ENCODE results near the gene PRPS1. TPM values are rescaled to one million over a fixed set of nuclear protein-coding genes. Genes with fewer than 3 reads are reported as not detected.

The PRPS1 gene
- total RNA-seq, 6 experiments from 2014 or later, result 23.8 to 38.6 (median 26.0) TPM

- TF ChIP-seq, protein P1, sequence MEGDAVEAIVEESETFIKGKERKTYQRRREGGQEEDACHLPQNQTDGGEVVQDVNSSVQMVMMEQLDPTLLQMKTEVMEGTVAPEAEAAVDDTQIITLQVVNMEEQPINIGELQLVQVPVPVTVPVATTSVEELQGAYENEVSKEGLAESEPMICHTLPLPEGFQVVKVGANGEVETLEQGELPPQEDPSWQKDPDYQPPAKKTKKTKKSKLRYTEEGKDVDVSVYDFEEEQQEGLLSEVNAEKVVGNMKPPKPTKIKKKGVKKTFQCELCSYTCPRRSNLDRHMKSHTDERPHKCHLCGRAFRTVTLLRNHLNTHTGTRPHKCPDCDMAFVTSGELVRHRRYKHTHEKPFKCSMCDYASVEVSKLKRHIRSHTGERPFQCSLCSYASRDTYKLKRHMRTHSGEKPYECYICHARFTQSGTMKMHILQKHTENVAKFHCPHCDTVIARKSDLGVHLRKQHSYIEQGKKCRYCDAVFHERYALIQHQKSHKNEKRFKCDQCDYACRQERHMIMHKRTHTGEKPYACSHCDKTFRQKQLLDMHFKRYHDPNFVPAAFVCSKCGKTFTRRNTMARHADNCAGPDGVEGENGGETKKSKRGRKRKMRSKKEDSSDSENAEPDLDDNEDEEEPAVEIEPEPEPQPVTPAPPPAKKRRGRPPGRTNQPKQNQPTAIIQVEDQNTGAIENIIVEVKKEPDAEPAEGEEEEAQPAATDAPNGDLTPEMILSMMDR (IDR thresholded peaks at IDR 0.05), result no peak
- TF ChIP-seq POLR2A (IDR thresholded peaks at IDR 0.05), result no peak
- 56% methylated on average over 4 of the region's 4 CpGs for WGBS (ENCODE audit: insufficient coverage, low coverage, low lambda C conversion rate, missing lambda C conversion rate)
- no peak overlapping the region for H3K27ac ChIP-seq
- no peak overlapping the region for H3K4me3 ChIP-seq
- H3K36me3 ChIP-seq, result no peaks in the 10 kb centered on the region
- no peaks in the 10 kb centered on the region for H3K9me3 ChIP-seq
- no peaks in the 10 kb centered on the region for H3K4me1 ChIP-seq
- ATAC-seq (no peak), DNase-seq (no peak)
- no peaks in the 10 kb centered on the region for H3K27me3 ChIP-seq
- intact Hi-C loops (cut with DNase I), result no loop called here
Observed at GRCh38 chrX:107596651-107597050, 31.7 kb upstream of the PRPS1 start.

GRCh38 chrX:107597264-107597663 is 31.0 kb upstream of the PRPS1 start:
- no peak overlapping the region for H3K27ac ChIP-seq
- DNase-seq, result no peak
- no peaks in the 10 kb centered on the region for H3K36me3 ChIP-seq
- 100% methylated on average over 1 of the region's 13 CpGs for WGBS (ENCODE audit: insufficient coverage, low coverage, low lambda C conversion rate, missing lambda C conversion rate)
- TF ChIP-seq, protein P1 (IDR thresholded peaks at IDR 0.05), result no peak
- TF ChIP-seq POLR2A (IDR thresholded peaks at IDR 0.05), result no peak
- H3K9me3 ChIP-seq, result no peaks in the 10 kb centered on the region
- ATAC-seq, result no peak
- H3K4me1 ChIP-seq, result no peaks in the 10 kb centered on the region
- no peaks in the 10 kb centered on the region for H3K27me3 ChIP-seq
- no peak overlapping the region for H3K4me3 ChIP-seq
- intact Hi-C loops (cut with DNase I), result no loop called here

GRCh38 chrX:107597791-107598190 is 30.5 kb upstream of the PRPS1 start:
- DNase-seq (no peak), ATAC-seq (no peak)
- Histone ChIP-seq H3K9me3 (no peaks in the 10 kb centered on the region), H3K4me1 (no peaks in the 10 kb centered on the region), H3K36me3 (no peaks in the 10 kb centered on the region), H3K4me3 (no peak overlapping the region), H3K27ac (no peak overlapping the region), H3K27me3 (no peaks in the 10 kb centered on the region)
- TF ChIP-seq POLR2A (IDR thresholded peaks at IDR 0.05), result no peak
- TF ChIP-seq, protein P1 (IDR thresholded peaks at IDR 0.05), result no peak
- WGBS (ENCODE audit: insufficient coverage, low coverage, low lambda C conversion rate, missing lambda C conversion rate), result 80% methylated on average over 1 of the region's 10 CpGs
- intact Hi-C loops (cut with DNase I), result no loop called here

DNA sequence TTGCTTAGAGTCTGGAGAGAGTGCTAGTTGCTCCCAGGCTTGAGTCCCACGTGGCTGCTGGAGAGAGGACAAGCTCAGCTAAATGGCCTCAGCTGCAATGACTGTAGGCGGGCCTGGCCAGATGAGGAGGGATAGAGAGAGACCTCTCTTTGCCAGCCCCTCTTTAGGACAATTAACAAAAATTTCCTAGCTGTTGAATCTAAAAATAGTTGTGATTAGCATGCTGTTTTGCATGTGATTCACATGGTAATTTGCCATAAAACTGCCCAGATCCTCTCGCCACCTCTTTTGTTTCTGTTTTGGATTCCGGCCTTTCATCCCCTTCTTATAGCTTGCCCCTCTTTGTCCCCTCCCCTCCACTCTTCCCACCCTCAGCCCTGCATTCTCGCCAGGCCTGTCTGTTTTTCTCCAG is 28.9 kb upstream of the PRPS1 start:
- H3K36me3 ChIP-seq, result no peaks in the 10 kb centered on the region
- WGBS (ENCODE audit: insufficient coverage, low coverage, low lambda C conversion rate, missing lambda C conversion rate), result 68% methylated on average over 3 of the region's 5 CpGs
- intact Hi-C loops (cut with DNase I), result no loop called here

More for the DNA sequence above, 28.9 kb upstream of the PRPS1 start:
- H3K4me1 ChIP-seq, result no peaks in the 10 kb centered on the region
- H3K9me3 ChIP-seq, result no peaks in the 10 kb centered on the region
- ATAC-seq (no peak), DNase-seq (no peak)
- H3K4me3 ChIP-seq, result no peak overlapping the region
- TF ChIP-seq, protein P1 (IDR thresholded peaks at IDR 0.05), result no peak
- TF ChIP-seq POLR2A (IDR thresholded peaks at IDR 0.05), result no peak
- no peaks in the 10 kb centered on the region for H3K27me3 ChIP-seq
- no peak overlapping the region for H3K27ac ChIP-seq

Measured in right lobe of liver (tissue), 6 donors.